IMR-90 (cell line): ENCODE measurements around the gene ARHGEF18. TPM values are rescaled to one million over a fixed set of nuclear protein-coding genes. Genes with fewer than 3 reads are reported as not detected.

ENCODE experiments used
- ATAC-seq: fragments of 200-7000 bp; cut with Tn5 transposase; 2 replicates; pipeline ENCODE4 v1.9.1; 2020; ENCODE audit warnings: low read depth, mild to moderate bottlenecking, moderate library complexity
- BruUV-seq: library from RNA; stranded (reverse); fragments of 400-500 nt; replicated peaks from 2 replicates; lab custom pipeline; 2021; lab: Mats Ljungman, UMichigan
- CTCF ChIA-PET: fragments of 300-600 bp; formaldehyde crosslinking; extraction: SDS; loops from one replicate; lab custom pipeline; 2021; ENCODE audit warnings: antibody characterized with exemption; lab: Yijun Ruan, JAX
- POLR2A ChIA-PET: fragments of 300-600 bp; sonication (Branson Sonifier 250); formaldehyde crosslinking; loops from one replicate; lab custom pipeline; 2022; ENCODE audit warnings: antibody characterized with exemption; ENCODE audit not compliant: unreplicated experiment; lab: Charles Lee
- DNase-seq: peaks from one replicate; pipeline ENCODE4 v3.0.0; 2013
- H2AFZ ChIP-seq: replicated peaks from 2 replicates; pipeline ENCODE3; 2013; ENCODE audit warnings: low read length, mild to moderate bottlenecking; ENCODE audit not compliant: poor library complexity
- H2AK5ac ChIP-seq: 2 replicates; pipeline ENCODE4 v1.6.1; 2013; ENCODE audit warnings: low read depth, low read length, inconsistent platforms
- H2AK9ac ChIP-seq: replicated peaks from 2 replicates; pipeline ENCODE3; 2013; ENCODE audit warnings: mild to moderate bottlenecking, low read depth, low read length, moderate library complexity; ENCODE audit not compliant: poor library complexity
- H2BK120ac ChIP-seq: 2 replicates; pipeline ENCODE4 v1.6.1; 2013; ENCODE audit warnings: low read depth, low read length, inconsistent platforms
- H2BK15ac ChIP-seq: 3 replicates; pipeline ENCODE4 v1.6.1; 2013; ENCODE audit warnings: low read depth, low read length, inconsistent platforms
- H2BK20ac ChIP-seq: 2 replicates; pipeline ENCODE4 v1.6.1; 2013; ENCODE audit warnings: low read depth, mild to moderate bottlenecking, inconsistent platforms, low read length, moderate library complexity
- H2BK5ac ChIP-seq: 2 replicates; pipeline ENCODE4 v1.6.1; 2013; ENCODE audit warnings: mild to moderate bottlenecking, low read depth, low read length, inconsistent platforms; ENCODE audit not compliant: poor library complexity, severe bottlenecking
- H3K14ac ChIP-seq: replicated peaks from 2 replicates; pipeline ENCODE4 v1.6.1; 2013; ENCODE audit warnings: low read depth, low read length, inconsistent platforms
- H3K18ac ChIP-seq: 2 replicates; pipeline ENCODE4 v1.6.1; 2013; ENCODE audit warnings: low read depth, low read length, control low read depth
- H3K23ac ChIP-seq: 2 replicates; pipeline ENCODE4 v1.6.1; 2013; ENCODE audit warnings: low read depth, low read length, inconsistent platforms
- H3K27ac ChIP-seq: 2 replicates; pipeline ENCODE4 v1.5.1; 2013; ENCODE audit warnings: mild to moderate bottlenecking, control low read depth, low read length; ENCODE audit not compliant: insufficient read depth
- H3K27me3 ChIP-seq: 2 replicates; pipeline ENCODE4 v1.6.1; 2013; ENCODE audit warnings: low read length; ENCODE audit not compliant: control insufficient read depth, insufficient read depth
- H3K36me3 ChIP-seq: 2 replicates; pipeline ENCODE4 v1.6.1; 2013; ENCODE audit warnings: low read length, mixed read lengths; ENCODE audit not compliant: control insufficient read depth, insufficient read depth
- H3K4ac ChIP-seq: 2 replicates; pipeline ENCODE4 v1.6.1; 2013; ENCODE audit warnings: low read depth, low read length, inconsistent platforms
- H3K4me1 ChIP-seq: 2 replicates; pipeline ENCODE4 v1.6.1; 2013; ENCODE audit warnings: low read length, mixed read lengths; ENCODE audit not compliant: control insufficient read depth, insufficient read depth
- H3K4me2 ChIP-seq: 2 replicates; pipeline ENCODE4 v1.6.1; 2013; ENCODE audit warnings: low read depth, mild to moderate bottlenecking, control low read depth, low read length, moderate library complexity
- H3K4me3 ChIP-seq: 2 replicates; pipeline ENCODE4 v1.5.1; 2013; ENCODE audit warnings: low read depth, mild to moderate bottlenecking, control low read depth, low read length, moderate library complexity; ENCODE audit not compliant: insufficient read depth
- H3K56ac ChIP-seq: 2 replicates; pipeline ENCODE4 v1.6.1; 2013; ENCODE audit warnings: low read length, inconsistent platforms; ENCODE audit not compliant: insufficient read depth; ENCODE audit errors: extremely low read depth
- H3K79me1 ChIP-seq, 2 experiments: 2 replicates each; pipeline ENCODE4 v1.6.1; 2013; ENCODE audit warnings: low read length in 2 of 2, inconsistent platforms in 1 of 2, low read depth in 1 of 2
- H3K9ac ChIP-seq: 2 replicates; pipeline ENCODE4 v1.6.1; 2013; ENCODE audit warnings: low read depth, low read length, control low read depth
- H3K9me1 ChIP-seq: 2 replicates; pipeline ENCODE4 v1.6.1; 2013; ENCODE audit warnings: low read length, inconsistent platforms; ENCODE audit not compliant: insufficient read depth
- H3K9me3 ChIP-seq: 2 replicates; pipeline ENCODE4 v1.6.1; 2013; ENCODE audit warnings: low read length; ENCODE audit not compliant: control insufficient read depth, insufficient read depth
- H4K20me1 ChIP-seq: 2 replicates; pipeline ENCODE4 v1.6.1; 2013; ENCODE audit warnings: low read length, inconsistent platforms; ENCODE audit not compliant: insufficient read depth
- H4K5ac ChIP-seq: 2 replicates; pipeline ENCODE4 v1.6.1; 2013; ENCODE audit warnings: mild to moderate bottlenecking, low read depth, low read length, control low read depth
- H4K8ac ChIP-seq, 2 experiments: 2 replicates each; pipeline ENCODE4 v1.6.1; 2013; ENCODE audit warnings: low read depth in 2 of 2, low read length in 2 of 2, control low read depth in 1 of 2, inconsistent platforms in 1 of 2
- H4K91ac ChIP-seq: 2 replicates; pipeline ENCODE4 v1.6.1; 2013; ENCODE audit warnings: low read depth, low read length, inconsistent platforms; ENCODE audit not compliant: insufficient read depth
- CEBPB ChIP-seq: IDR thresholded peaks from 2 replicates; pipeline ENCODE4 v1.6.1; 2012; ENCODE audit warnings: low read depth, low read length, improper control_type of control experiment
- MAZ ChIP-seq: IDR thresholded peaks from 2 replicates; pipeline ENCODE4 v1.6.1; 2012; ENCODE audit warnings: low read depth, mild to moderate bottlenecking, low read length, improper control_type of control experiment, moderate library complexity, borderline replicate concordance
- USF2 ChIP-seq: fragments of 150-350 bp; IDR thresholded peaks from 2 replicates; pipeline ENCODE4 v1.6.1; 2017; ENCODE audit warnings: mild to moderate bottlenecking, antibody characterized with exemption, low read length, low read depth
- WGBS, 2 experiments: methylation state at CpG; one replicate each; pipeline versions ENCODE4 v1.1.5 to v1.1.7; 2013; ENCODE audit warnings: missing lambda C conversion rate in 2 of 2; ENCODE audit not compliant: insufficient read length in 1 of 2; ENCODE audit errors: extremely low coverage in 2 of 2; 5-methylcytosine and 5-hydroxymethylcytosine counted together
- dilution Hi-C: fragments of 300-500 bp; cut with HindIII; formaldehyde crosslinking; loops from one replicate; pipeline ENCODE4 v1.14.3; 2018; ENCODE audit warnings: low sequenced_read_pairs; ENCODE audit not compliant: unreplicated experiment
- in situ Hi-C: fragments of 300-500 bp; cut with MboI; formaldehyde crosslinking; loops from 3 replicates; pipeline ENCODE4 v1.14.3; 2019; ENCODE audit warnings: low sequenced_read_pairs, inconsistent platforms, mixed read lengths
- intact Hi-C: fragments of 100-400 bp; cut with micrococcal nuclease; formaldehyde crosslinking; loops from 2 replicates; pipeline ENCODE4 v1.10.0; 2022
- polyA plus RNA-seq, 3 experiments: library from polyadenylated mRNA; depleted of rRNA; stranded (reverse); fragments of >200 nt; gene quantifications; 2 replicates each; pipeline ENCODE4 v1.2.3, GENCODE V29; 2012; ENCODE audit warnings: low replicate concordance in 1 of 3
- total RNA-seq: library from RNA; depleted of rRNA; stranded (reverse); fragments of >200 nt; gene quantifications from 2 replicates; pipeline ENCODE4 v1.2.3, GENCODE V29; 2012

Gene ARHGEF18
- total and polyA plus RNA-seq, 2 of the 4 experiments (the other 2 are of a cell fraction) = 11.6 to 12.4 TPM

GRCh38 chr19:7393459-7393858, 44.7 kb downstream of the ARHGEF18 start:
- CTCF ChIA-PET = interaction anchor here (0.6 kb wide), 1 partner anchor 26 kb away, joined by 3 read pairs; no protein-coding TSS in a partner anchor
- Histone ChIP-seq H3K9me3 (no peaks in the 10 kb centered on the region), H3K23ac (no peak overlapping the region; the same call in 1 of the 2 replicates), H3K56ac (no peak overlapping the region), H3K27ac (no peak overlapping the region), H4K20me1 (peaks cover 22% of the 10 kb centered on the region), H3K14ac (no peak overlapping the region), H2AK9ac (peak overlapping the region; percentile 9), H2BK120ac (no peak overlapping the region), H3K9ac (no peak overlapping the region), H2BK5ac (no peak overlapping the region), H3K27me3 (no peaks in the 10 kb centered on the region), H3K4me1 (peaks cover 6% of the 10 kb centered on the region), H2BK20ac (no peak overlapping the region), H3K4me3 (no peak overlapping the region), H2AK5ac (no peak overlapping the region), H3K79me1 (peaks cover 12 to 30% of the 10 kb centered on the region in 2 experiments), H3K4me2 (no peak overlapping the region), H2AFZ (no peak overlapping the region), H3K4ac (no peak overlapping the region), H4K8ac (no peak overlapping the region), H4K5ac (no peak overlapping the region), H3K36me3 (no peaks in the 10 kb centered on the region), H3K9me1 (peaks cover 2% of the 10 kb centered on the region; the same call in 1 of the 2 replicates), H2BK15ac (no peak overlapping the region), H4K91ac (no peak overlapping the region), H3K18ac (no peak overlapping the region)
- no CpG with 5 or more reads among the region's 2 CpGs for WGBS, 2 experiments
- dilution Hi-C loops = no loop called here
- POLR2A ChIA-PET = no interaction called here
- ATAC-seq (no peak), DNase-seq (no peak)
- no peak for TF ChIP-seq CEBPB
- TF ChIP-seq MAZ = no peak
- no peak for TF ChIP-seq USF2
- intact Hi-C loops = no loop called here
- in situ Hi-C loops = no loop called here
- no TSS peak for BruUV-seq
